Right renal pelvis (tissue), 4 donors: ENCODE measurements around the gene PEX1. TPM values are rescaled to one million over a fixed set of nuclear protein-coding genes. Genes with fewer than 3 reads are reported as not detected.
"Not testable (repeated sequence)": the region's sequence is repeated elsewhere in the genome, so short reads cannot be mapped to it uniquely, and the experiment has no call there.

ENCODE experiments used
- DNase-seq, 4 donors: peaks; one replicate each; pipeline ENCODE4 v3.0.0-alpha.2; 2013; ENCODE audit warnings: low read depth in 4 of 4, low spot score in 3 of 4, missing footprints in 1 of 4
- polyA plus RNA-seq, 4 donors: library from polyadenylated mRNA; unstranded; fragments of 120-200 nt; gene quantifications; one replicate each; pipeline ENCODE4 v1.2.1, GENCODE V29; 2013; ENCODE audit not compliant: insufficient read length in 4 of 4

The PEX1 gene
- polyA plus RNA-seq, 4 donors: 30.5 to 40.1 (median 35.9) TPM

GRCh38 chr7:92508946-92509345, 19.4 kb downstream of the PEX1 start:
- no peak for DNase-seq

- no peak for DNase-seq
These were observed 22.0 kb downstream of the PEX1 start for GRCh38 chr7:92506363-92506762.

GRCh38 chr7:92504563-92504962, 23.8 kb downstream of the PEX1 start:
- no peak for DNase-seq

- DNase-seq: no peak
These were observed 24.6 kb downstream of the PEX1 start for GRCh38 chr7:92503767-92504166.

- no peak for DNase-seq
These were observed 29.8 kb downstream of the PEX1 start for GRCh38 chr7:92498557-92498956.

- DNase-seq: no peak
These were observed 31.4 kb downstream of the PEX1 start for GRCh38 chr7:92496876-92497275.

GRCh38 chr7:92489634-92490033, 38.7 kb downstream of the PEX1 start:
- no peak for DNase-seq

- DNase-seq: no peak
These were observed 40.5 kb downstream of the PEX1 start for GRCh38 chr7:92487804-92488203.

GRCh38 chr7:92485974-92486373, 42.3 kb downstream of the PEX1 start:
- DNase-seq: no peak

GRCh38 chr7:92485267-92485892, 42.9 kb downstream of the PEX1 start:
- DNase-seq: no peak

- not testable (repeated sequence) for DNase-seq
These were observed 44.1 kb downstream of the PEX1 start for GRCh38 chr7:92484226-92484625.

- DNase-seq: not testable (repeated sequence)
These were observed 44.7 kb downstream of the PEX1 start for GRCh38 chr7:92483624-92484023.

GRCh38 chr7:92479146-92479545, 49.2 kb downstream of the PEX1 start:
- DNase-seq: not testable (repeated sequence)

GRCh38 chr7:92478711-92479110, 49.6 kb downstream of the PEX1 start:
- DNase-seq: no peak

- no peak for DNase-seq
These were observed 50.2 kb downstream of the PEX1 start for GRCh38 chr7:92478095-92478494.

GRCh38 chr7:92477681-92478080, 50.6 kb downstream of the PEX1 start, which contains the start of gene ERVW-1:
ERVW-1 (minus strand) TSS chr7:92477946; CDS start chr7:92470381, 7,565 bp downstream.
- not testable (repeated sequence) for DNase-seq

- DNase-seq: not testable (repeated sequence)
These were observed 52.3 kb downstream of the PEX1 start for GRCh38 chr7:92475851-92476590.

GRCh38 chr7:92475261-92475770, 53.0 kb downstream of the PEX1 start:
- DNase-seq: not testable (repeated sequence)

GRCh38 chr7:92473989-92474388, 54.3 kb downstream of the PEX1 start:
- DNase-seq: not testable (repeated sequence)

GRCh38 chr7:92468589-92468988, 59.7 kb downstream of the PEX1 start:
- DNase-seq: not testable (repeated sequence)

- no peak for DNase-seq
These were observed 61.6 kb downstream of the PEX1 start for GRCh38 chr7:92466682-92467081.

- no peak for DNase-seq
These were observed 63.8 kb downstream of the PEX1 start for GRCh38 chr7:92464515-92464914.
